ENCODE results near the gene CTDP1.
A peak's percentile ranks its signal among the peaks of the same experiment; 100 is the strongest.
"Not testable (repeated sequence)": the region's sequence is repeated elsewhere in the genome, so short reads cannot be mapped to it uniquely, and the experiment has no call there.

CTDP1 gene

DNA sequence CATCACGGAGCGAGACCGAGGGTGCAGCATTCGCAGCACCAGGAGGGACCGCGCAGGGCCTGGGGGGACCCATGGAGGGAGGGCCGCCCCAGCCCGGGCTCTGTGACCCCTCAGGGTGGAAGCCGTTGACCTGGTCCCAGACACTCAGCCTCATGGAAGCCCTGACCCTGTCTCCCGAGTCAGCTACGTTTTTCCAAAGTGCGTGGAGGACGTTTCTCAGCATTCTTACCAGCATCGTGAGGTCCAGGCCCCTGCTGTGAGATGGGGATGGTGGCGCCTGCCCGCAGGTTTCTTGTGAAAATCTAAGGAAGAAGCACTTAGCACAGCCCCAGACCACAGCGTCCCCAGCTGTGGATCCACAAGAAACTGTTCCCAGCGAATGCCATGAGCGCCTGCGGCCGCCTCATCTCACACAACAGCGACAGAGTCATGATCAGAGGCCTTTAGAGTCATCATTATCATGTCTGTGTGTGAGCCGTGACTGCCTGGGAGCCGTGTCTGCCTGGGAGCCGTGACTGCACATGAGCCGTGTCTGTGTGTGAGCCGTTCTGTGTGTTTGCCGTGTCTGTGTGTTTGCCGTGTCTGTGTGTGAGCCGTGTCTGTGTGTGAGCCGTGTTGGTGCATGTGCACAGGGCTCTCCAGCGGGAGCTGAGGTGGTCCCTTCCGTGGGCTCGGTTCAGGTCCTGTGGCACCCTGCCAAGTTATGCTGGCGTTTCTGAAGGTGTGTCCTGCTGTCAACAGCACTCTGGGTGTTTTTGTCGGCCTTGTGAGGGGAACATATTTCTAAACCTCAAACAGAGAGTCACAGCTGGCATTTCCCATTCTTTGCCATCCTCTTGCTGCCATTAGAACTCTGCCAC lies 68.9 kb downstream of the CTDP1 start:
- POLR2A ChIA-PET: no interaction called here

DNA sequence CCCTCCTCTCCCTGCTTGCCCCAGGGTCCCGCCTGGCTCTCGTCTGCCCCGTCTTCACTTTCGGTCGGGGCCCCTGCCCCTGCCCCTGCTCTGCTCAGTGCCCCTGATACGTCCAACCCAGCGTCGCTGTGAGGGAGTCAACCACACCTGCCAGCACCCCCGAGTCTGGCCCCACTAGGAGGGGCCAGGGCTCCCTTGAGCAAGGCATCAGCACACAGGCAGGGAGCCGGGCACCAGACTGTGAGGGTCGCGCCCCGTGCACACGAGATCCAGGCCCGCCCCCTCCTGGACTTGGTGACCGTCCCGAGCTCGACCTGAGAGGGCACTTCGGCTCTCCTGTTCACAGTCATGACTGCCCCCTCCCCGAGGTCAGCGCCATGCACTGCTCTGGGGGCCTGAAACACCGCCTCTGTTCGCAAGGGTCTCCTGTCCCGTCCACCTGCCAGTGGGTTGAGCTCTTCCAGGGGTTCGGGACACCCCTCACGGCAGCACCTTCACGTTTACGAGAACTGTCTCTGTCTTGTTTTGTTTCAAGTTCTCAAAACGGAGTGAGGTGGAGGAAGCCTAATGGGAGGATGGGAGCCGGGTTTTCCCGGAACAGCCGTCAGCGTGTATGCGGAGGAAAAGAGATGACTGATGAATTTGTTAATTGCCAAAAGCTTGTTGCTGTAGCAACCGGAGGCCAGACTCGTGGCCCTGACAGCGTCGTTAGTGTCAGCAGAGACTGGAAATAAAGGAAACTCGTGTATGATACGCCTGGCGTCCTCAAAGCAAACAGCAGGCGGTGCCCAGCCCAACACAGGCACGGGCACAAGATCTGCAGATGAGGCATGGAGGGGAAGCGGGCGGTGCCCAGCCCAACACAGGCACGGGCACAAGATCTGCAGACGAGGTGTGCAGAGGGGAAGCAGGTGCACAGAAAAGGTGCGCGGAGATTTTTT lies 69.9 kb downstream of the CTDP1 start:
- H3K36me3 ChIP-seq (ENCODE audit: control insufficient read depth in 4 of 4, insufficient read depth in 4 of 4, low read length in 3 of 4): peaks cover 5 to 52% (median 33%) of the 10 kb centered on the region in 4 experiments
- no peak overlapping the region for H3K4me3 ChIP-seq (ENCODE audit: control insufficient read depth in 1 of 7, extremely low read depth in 1 of 7, insufficient read depth in 4 of 7, low read depth in 2 of 7, low read length in 6 of 7)
- POLR2A ChIA-PET: no interaction called here
- H3K9me3 ChIP-seq (ENCODE audit: control extremely low read depth in 1 of 5, control insufficient read depth in 4 of 5, insufficient read depth in 2 of 5, low read depth in 1 of 5, low read length in 4 of 5): peaks cover 0 to 4% (median 0%) of the 10 kb centered on the region in 5 experiments
- no peak overlapping the region for H3K27ac ChIP-seq (ENCODE audit: insufficient read depth in 1 of 2, low read depth in 1 of 2, low read length in 2 of 2, poor library complexity in 1 of 2, severe bottlenecking in 2 of 2)
- H3K27me3 ChIP-seq (replicated peaks in 2 of 5; ENCODE audit: control insufficient read depth in 4 of 5, insufficient read depth in 5 of 5, low read length in 4 of 5): no peaks in the 10 kb centered on the region
- DNase-seq: no peak
- H3K4me1 ChIP-seq (ENCODE audit: control extremely low read depth in 1 of 4, control insufficient read depth in 4 of 4, insufficient read depth in 4 of 4, low read length in 3 of 4): no peaks in the 10 kb centered on the region
- 96% methylated on average over 38 of the region's 49 CpGs for WGBS (ENCODE audit: insufficient coverage)
- CTCF ChIA-PET: no interaction called here

More for the DNA sequence above, 68.9 kb downstream of the CTDP1 start:
- Histone ChIP-seq H3K9me3 (ENCODE audit: control extremely low read depth in 1 of 5, control insufficient read depth in 4 of 5, insufficient read depth in 2 of 5, low read depth in 1 of 5, low read length in 4 of 5) (peaks cover 0 to 4% (median 1%) of the 10 kb centered on the region in 5 experiments), H3K27me3 (replicated peaks in 2 of 5; ENCODE audit: control insufficient read depth in 4 of 5, insufficient read depth in 5 of 5, low read length in 4 of 5) (no peaks in the 10 kb centered on the region), H3K4me3 (ENCODE audit: control insufficient read depth in 1 of 7, extremely low read depth in 1 of 7, insufficient read depth in 4 of 7, low read depth in 2 of 7, low read length in 6 of 7) (no peak overlapping the region), H3K27ac (ENCODE audit: insufficient read depth in 1 of 2, low read depth in 1 of 2, low read length in 2 of 2, poor library complexity in 1 of 2, severe bottlenecking in 2 of 2) (no peak overlapping the region), H3K4me1 (ENCODE audit: control extremely low read depth in 1 of 4, control insufficient read depth in 4 of 4, insufficient read depth in 4 of 4, low read length in 3 of 4) (no peaks in the 10 kb centered on the region), H3K36me3 (ENCODE audit: control insufficient read depth in 4 of 4, insufficient read depth in 4 of 4, low read length in 3 of 4) (peaks cover 0 to 45% (median 27%) of the 10 kb centered on the region in 4 experiments)
- no peak for DNase-seq
- WGBS (ENCODE audit: insufficient coverage): 98% methylated on average over 30 of the region's 36 CpGs
- CTCF ChIA-PET: no interaction called here

GRCh38 chr18:79750980-79751571 lies 71.5 kb downstream of the CTDP1 start:
- Histone ChIP-seq H3K4me1 (ENCODE audit: control extremely low read depth in 1 of 4, control insufficient read depth in 4 of 4, insufficient read depth in 4 of 4, low read length in 3 of 4) (no peaks in the 10 kb centered on the region), H3K27ac (ENCODE audit: insufficient read depth in 1 of 2, low read depth in 1 of 2, low read length in 2 of 2, poor library complexity in 1 of 2, severe bottlenecking in 2 of 2) (no peak overlapping the region), H3K9me3 (ENCODE audit: control extremely low read depth in 1 of 5, control insufficient read depth in 4 of 5, insufficient read depth in 2 of 5, low read depth in 1 of 5, low read length in 4 of 5) (no peaks in the 10 kb centered on the region), H3K27me3 (replicated peaks in 2 of 5; ENCODE audit: control insufficient read depth in 4 of 5, insufficient read depth in 5 of 5, low read length in 4 of 5) (no peaks in the 10 kb centered on the region), H3K4me3 (ENCODE audit: control insufficient read depth in 1 of 7, extremely low read depth in 1 of 7, insufficient read depth in 4 of 7, low read depth in 2 of 7, low read length in 6 of 7) (no peak overlapping the region), H3K36me3 (ENCODE audit: control insufficient read depth in 4 of 4, insufficient read depth in 4 of 4, low read length in 3 of 4) (peaks cover 6 to 67% (median 45%) of the 10 kb centered on the region in 4 experiments)
- 94% methylated on average over 10 of the region's 13 CpGs for WGBS (ENCODE audit: insufficient coverage)
- POLR2A ChIA-PET: no interaction called here
- DNase-seq: peak in 1 of 3 donors; percentile 10
- CTCF ChIA-PET: no interaction called here

- H3K4me3 ChIP-seq (ENCODE audit: control insufficient read depth in 1 of 7, extremely low read depth in 1 of 7, insufficient read depth in 4 of 7, low read depth in 2 of 7, low read length in 6 of 7); H3K9me3 ChIP-seq (ENCODE audit: control extremely low read depth in 1 of 5, control insufficient read depth in 4 of 5, insufficient read depth in 2 of 5, low read depth in 1 of 5, low read length in 4 of 5); H3K27ac ChIP-seq (ENCODE audit: insufficient read depth in 1 of 2, low read depth in 1 of 2, low read length in 2 of 2, poor library complexity in 1 of 2, severe bottlenecking in 2 of 2); POLR2A ChIA-PET; H3K27me3 ChIP-seq (replicated peaks in 2 of 5; ENCODE audit: control insufficient read depth in 4 of 5, insufficient read depth in 5 of 5, low read length in 4 of 5); H3K4me1 ChIP-seq (ENCODE audit: control extremely low read depth in 1 of 4, control insufficient read depth in 4 of 4, insufficient read depth in 4 of 4, low read length in 3 of 4); CTCF ChIA-PET: not testable (repeated sequence)
- over 99% methylated on average over 11 of the region's 20 CpGs for WGBS (ENCODE audit: insufficient coverage)
- peak in 2 of 3 donors; percentile 38 to 48 for DNase-seq
- peaks cover 7 to 63% (median 44%) of the 10 kb centered on the region in 4 experiments for H3K36me3 ChIP-seq (ENCODE audit: control insufficient read depth in 4 of 4, insufficient read depth in 4 of 4, low read length in 3 of 4)
These were observed 72.4 kb downstream of the CTDP1 start for GRCh38 chr18:79751918-79752578.

DNA sequence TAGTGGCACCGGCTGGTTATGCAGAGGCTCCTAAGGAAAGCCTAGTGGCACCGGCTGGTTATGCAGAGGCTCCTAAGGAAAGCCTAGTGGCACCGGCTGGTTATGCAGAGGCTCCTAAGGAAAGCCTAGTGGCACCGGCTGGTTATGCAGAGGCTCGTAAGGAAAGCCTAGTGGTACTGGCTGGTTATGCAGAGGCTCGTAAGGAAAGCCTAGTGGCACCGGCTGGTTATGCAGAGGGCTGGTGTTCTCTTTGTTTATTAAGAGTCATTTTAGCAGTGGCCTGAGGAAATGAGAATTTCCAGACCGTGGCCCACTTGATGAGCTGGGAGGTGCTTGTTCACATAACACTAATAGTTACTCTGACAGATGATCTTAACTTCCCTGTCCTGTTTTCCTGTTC lies 73.3 kb downstream of the CTDP1 start:
- POLR2A ChIA-PET; H3K27ac ChIP-seq (ENCODE audit: insufficient read depth in 1 of 2, low read depth in 1 of 2, low read length in 2 of 2, poor library complexity in 1 of 2, severe bottlenecking in 2 of 2); H3K4me3 ChIP-seq (ENCODE audit: control insufficient read depth in 1 of 7, extremely low read depth in 1 of 7, insufficient read depth in 4 of 7, low read depth in 2 of 7, low read length in 6 of 7); H3K27me3 ChIP-seq (replicated peaks in 2 of 5; ENCODE audit: control insufficient read depth in 4 of 5, insufficient read depth in 5 of 5, low read length in 4 of 5); H3K9me3 ChIP-seq (ENCODE audit: control extremely low read depth in 1 of 5, control insufficient read depth in 4 of 5, insufficient read depth in 2 of 5, low read depth in 1 of 5, low read length in 4 of 5); H3K4me1 ChIP-seq (ENCODE audit: control extremely low read depth in 1 of 4, control insufficient read depth in 4 of 4, insufficient read depth in 4 of 4, low read length in 3 of 4): not testable (repeated sequence)
- CTCF ChIA-PET: interaction anchor here (1.0 kb wide), 1 partner anchor 25 kb away, joined by 3 read pairs; no protein-coding TSS in a partner anchor
- no CpG with 5 or more reads among the region's 8 CpGs for WGBS (ENCODE audit: insufficient coverage)
- peak in 2 of 3 donors; percentile 46 to 55 for DNase-seq
- peaks cover 7 to 55% (median 40%) of the 10 kb centered on the region in 4 experiments for H3K36me3 ChIP-seq (ENCODE audit: control insufficient read depth in 4 of 4, insufficient read depth in 4 of 4, low read length in 3 of 4)

DNA sequence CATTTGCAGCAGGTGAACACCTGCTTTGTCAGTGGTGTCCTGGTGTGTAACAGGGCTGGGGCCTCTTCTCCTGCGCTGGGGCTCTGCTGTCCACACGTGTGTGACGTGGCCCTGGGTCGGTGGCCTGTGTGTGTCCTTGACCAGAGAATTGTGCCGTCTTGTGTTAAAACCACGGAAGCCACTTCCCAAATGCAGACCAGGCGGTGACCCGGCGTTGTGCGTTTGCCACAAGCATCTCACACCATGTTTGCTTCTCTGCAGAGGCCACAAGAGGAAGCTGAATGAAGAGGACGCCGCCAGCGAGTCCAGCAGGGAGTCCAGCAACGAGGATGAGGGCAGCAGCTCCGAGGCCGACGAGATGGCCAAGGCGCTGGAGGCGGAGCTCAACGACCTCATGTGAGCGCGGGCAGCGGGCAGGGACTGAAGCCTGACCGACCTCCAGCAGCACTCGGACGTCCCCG lies 73.8 kb downstream of the CTDP1 start:
- Histone ChIP-seq H3K4me3 (ENCODE audit: control insufficient read depth in 1 of 7, extremely low read depth in 1 of 7, insufficient read depth in 4 of 7, low read depth in 2 of 7, low read length in 6 of 7) (no peak overlapping the region), H3K27me3 (replicated peaks in 2 of 5; ENCODE audit: control insufficient read depth in 4 of 5, insufficient read depth in 5 of 5, low read length in 4 of 5) (no peaks in the 10 kb centered on the region), H3K4me1 (ENCODE audit: control extremely low read depth in 1 of 4, control insufficient read depth in 4 of 4, insufficient read depth in 4 of 4, low read length in 3 of 4) (no peaks in the 10 kb centered on the region), H3K36me3 (ENCODE audit: control insufficient read depth in 4 of 4, insufficient read depth in 4 of 4, low read length in 3 of 4) (peaks cover 7 to 51% (median 39%) of the 10 kb centered on the region in 4 experiments), H3K27ac (ENCODE audit: insufficient read depth in 1 of 2, low read depth in 1 of 2, low read length in 2 of 2, poor library complexity in 1 of 2, severe bottlenecking in 2 of 2) (no peak overlapping the region), H3K9me3 (ENCODE audit: control extremely low read depth in 1 of 5, control insufficient read depth in 4 of 5, insufficient read depth in 2 of 5, low read depth in 1 of 5, low read length in 4 of 5) (peaks cover 0 to 12% (median 2%) of the 10 kb centered on the region in 5 experiments)
- no peak for DNase-seq
- ChIA-PET CTCF (interaction anchor here (0.6 to 1.2 kb wide), 3 partner anchors 12 to 25 kb away, joined by 3 read pairs; no protein-coding TSS in a partner anchor), POLR2A (no interaction called here)
- WGBS (ENCODE audit: insufficient coverage): 96% methylated on average over 25 of the region's 27 CpGs
